K562 (cell line): ENCODE results near the gene SMAP2. TPM values are rescaled to one million over a fixed set of nuclear protein-coding genes. Genes with fewer than 3 reads are reported as not detected.

Experiments used
- ATAC-seq: fragments of 200-7000 bp; cut with Tn5 transposase; 3 replicates; pipeline ENCODE4 v1.9.1; 2020; ENCODE audit warnings: moderate library complexity
- BruUV-seq: library from RNA; stranded (reverse); fragments of 400-500 nt; replicated peaks from 2 replicates; lab custom pipeline; 2021; lab: Mats Ljungman, UMichigan
- CTCF ChIA-PET: fragments of 300-600 bp; formaldehyde crosslinking; extraction: SDS; loops from one replicate; lab custom pipeline; 2021; ENCODE audit warnings: low intra/inter-chr PET ratio; lab: Yijun Ruan, JAX
- POLR2A ChIA-PET: fragments of 300-600, 350-650 bp; sonication (Branson Sonifier 250); formaldehyde crosslinking; extraction: SDS; loops from one replicate; lab custom pipeline; 2021; ENCODE audit warnings: antibody characterized with exemption, inconsistent platforms; lab: Yijun Ruan, JAX
- DNase-seq, 4 experiments: peaks; one replicate each; pipeline versions ENCODE4 v3.0.0 to v3.0.0-alpha.2; 2011 to 2018; ENCODE audit warnings: low spot score in 3 of 4, mixed read lengths in 3 of 4; ENCODE audit errors: extremely low read depth in 1 of 4
- FAIRE-seq: peaks from 2 replicates; lab custom pipeline; 2011; peaks lifted over from hg19 to GRCh38; lab: Jason Lieb, UNC
- H2AFZ ChIP-seq: 2 replicates; pipeline ENCODE4 v1.6.0; 2011; ENCODE audit warnings: low read depth, low read length, control low read depth, inconsistent platforms
- H3K27ac ChIP-seq: fragments of 200-600 bp; 3 replicates; pipeline ENCODE4 v1.8.0; 2011; ENCODE audit warnings: low read depth, mild to moderate bottlenecking, control low read depth, inconsistent platforms, low read length, moderate library complexity, mixed read lengths; ENCODE audit errors: extremely low read depth
- H3K27me3 ChIP-seq, 2 experiments: fragments of 300-600 bp in 1 of 2; 2 replicates in 1 of 2; 3 replicates in 1 of 2; pipeline versions ENCODE4 v1.6.0 to v1.8.0; 2011; ENCODE audit warnings: inconsistent platforms in 2 of 2, low read length in 2 of 2, mild to moderate bottlenecking in 1 of 2, mixed read lengths in 1 of 2, moderate library complexity in 1 of 2; ENCODE audit not compliant: control insufficient read depth in 2 of 2, insufficient read depth in 2 of 2
- H3K36me3 ChIP-seq: fragments of 300-600 bp; 3 replicates; pipeline ENCODE4 v1.8.0; 2011; ENCODE audit warnings: mild to moderate bottlenecking, low read length, inconsistent platforms; ENCODE audit not compliant: control insufficient read depth, insufficient read depth
- H3K4me1 ChIP-seq, 2 experiments: fragments of 200-600 bp in 1 of 2; replicated peaks in 1 of 2; 2 replicates in 1 of 2; 3 replicates in 1 of 2; pipeline versions ENCODE4 v1.5.1 to v1.8.0; 2011; ENCODE audit warnings: inconsistent platforms in 2 of 2, low read length in 2 of 2, mild to moderate bottlenecking in 1 of 2, mixed read lengths in 1 of 2, moderate library complexity in 1 of 2; ENCODE audit not compliant: control insufficient read depth in 2 of 2, insufficient read depth in 2 of 2
- H3K4me2 ChIP-seq: 2 replicates; pipeline ENCODE4 v1.6.1; 2011; ENCODE audit warnings: low read length, control low read depth, inconsistent platforms, mixed read lengths; ENCODE audit not compliant: insufficient read depth
- H3K4me3 ChIP-seq: fragments of 200-600 bp; sonication (generic), shearing (Covaris generic); 2 replicates; pipeline ENCODE4 v1.5.1; 2016; ENCODE audit warnings: control low read depth, inconsistent platforms
- H3K79me2 ChIP-seq: fragments of 200-600 bp; 3 replicates; pipeline ENCODE4 v1.8.0; 2011; ENCODE audit warnings: low read length, inconsistent platforms; ENCODE audit not compliant: control insufficient read depth, insufficient read depth
- H3K9ac ChIP-seq, 2 experiments: 2 replicates each; pipeline versions ENCODE4 v1.6.0 to v1.6.1; 2011; ENCODE audit warnings: low read depth in 2 of 2, low read length in 2 of 2, control low read depth in 1 of 2, inconsistent platforms in 1 of 2, mild to moderate bottlenecking in 1 of 2, mixed read lengths in 1 of 2; ENCODE audit not compliant: insufficient read depth in 1 of 2
- H3K9me1 ChIP-seq: one replicate; pipeline ENCODE4 v1.6.0; 2011; ENCODE audit warnings: inconsistent platforms, mild to moderate bottlenecking, low read length, moderate library complexity; ENCODE audit not compliant: control insufficient read depth, insufficient read depth
- H3K9me3 ChIP-seq: replicated peaks from 2 replicates; pipeline ENCODE4 v1.5.1; 2011; ENCODE audit warnings: low read depth, low read length, inconsistent platforms; ENCODE audit not compliant: control insufficient read depth, insufficient read depth
- H4K20me1 ChIP-seq: replicated peaks from 2 replicates; pipeline ENCODE4 v1.6.1; 2011; ENCODE audit warnings: low read length, inconsistent platforms, mixed read lengths; ENCODE audit not compliant: control insufficient read depth, insufficient read depth
- ATF7 ChIP-seq: fragments of 450-650 bp; IDR thresholded peaks from 2 replicates; pipeline ENCODE4 v1.7.1; 2014; ENCODE audit warnings: mild to moderate bottlenecking, moderate library complexity
- BRF1 ChIP-seq: IDR thresholded peaks from 3 replicates; pipeline ENCODE4 v1.6.1; 2011; ENCODE audit warnings: borderline replicate concordance, mild to moderate bottlenecking; ENCODE audit not compliant: insufficient read length; ENCODE audit errors: extremely low read depth
- CEBPB ChIP-seq: fragments of 450-650 bp; IDR thresholded peaks from 2 replicates; pipeline ENCODE4 v1.6.1; 2016; ENCODE audit warnings: missing genetic modification characterization, missing compliant biosample characterization
- CEBPG ChIP-seq, 3 experiments: fragments of 200-800 bp in 1 of 3; sonication (Bioruptor generic) in 1 of 3; sonication (generic) in 1 of 3; formaldehyde crosslinking in 1 of 3; IDR thresholded peaks in 2 of 3; conservative IDR thresholded peaks in 1 of 3; 2 replicates each; pipeline versions ENCODE4 v1.6.1 to v1.8.0; 2016 to 2022; ENCODE audit warnings: missing compliant biosample characterization in 2 of 3, missing genetic modification characterization in 2 of 3, mild to moderate bottlenecking in 1 of 3, missing genetic modification reagents in 1 of 3
- DPF2 ChIP-seq: fragments of 450-650 bp; IDR thresholded peaks from 2 replicates; pipeline ENCODE4 v1.6.1; 2016
- IRF9 ChIP-seq: fragments of 450-650 bp; IDR thresholded peaks from 2 replicates; pipeline ENCODE4 v1.6.1; 2016; ENCODE audit warnings: missing biosample characterization, missing genetic modification characterization
- LARP7 ChIP-seq: fragments of 450-650 bp; IDR thresholded peaks from 2 replicates; pipeline ENCODE4 v1.6.1; 2016
- U2AF2 ChIP-seq: fragments of 200-400 bp; formaldehyde crosslinking; optimal IDR thresholded peaks from 2 replicates; pipeline ENCODE3; 2017; ENCODE audit warnings: low read depth, mild to moderate bottlenecking, low read length
- WGBS: fragments of 100-300 bp; shearing (Covaris generic); methylation state at CpG from one replicate; pipeline ENCODE4 v1.1.6; 2016; ENCODE audit warnings: low coverage, mixed read lengths; ENCODE audit not compliant: insufficient coverage; ENCODE audit errors: missing lambda C conversion rate; 5-methylcytosine and 5-hydroxymethylcytosine counted together
- in situ Hi-C: fragments of 300-500 bp; cut with MboI; formaldehyde crosslinking; loops from 4 replicates; pipeline ENCODE4 v1.15.0; 2018; ENCODE audit warnings: inconsistent platforms, mixed read lengths
- intact Hi-C: fragments of 100-400 bp; cut with micrococcal nuclease; formaldehyde crosslinking; loops from 2 replicates; pipeline ENCODE4 v1.14.2; 2022
- polyA plus RNA-seq, 8 experiments: library from polyadenylated mRNA; depleted of rRNA in 4 of 8; stranded (reverse) in 5 of 8; unstranded in 3 of 8; fragments of >200 nt; fragmentation: Nextera tagmentation in 2 of 8; fragmentation: Illumina TruSeq in 1 of 8; extraction: Ambion mirVana in 2 of 8; extraction: Trizol in 1 of 8; gene quantifications; 2 replicates each; pipeline versions ENCODE4 v1.2.1 to v1.2.3, GENCODE V29; 2011 to 2014; ENCODE audit warnings: inconsistent platforms in 1 of 8, missing spikeins in 1 of 8
- total RNA-seq, 7 experiments: library from RNA; depleted of rRNA in 6 of 7; stranded (reverse); fragments of >200 nt in 6 of 7; fragmentation: Illumina TruSeq in 2 of 7; extraction: Trizol in 2 of 7; gene quantifications; 2 replicates each; pipeline versions ENCODE4 v1.2.1 to v1.2.3, GENCODE V29; 2011 to 2021; ENCODE audit warnings: low replicate concordance in 1 of 7
- TF ChIP-seq, protein P1 (sequence below), 2 experiments: fragments of 450-650 bp in 1 of 2; sonication (generic) in 1 of 2; formaldehyde crosslinking in 1 of 2; IDR thresholded peaks in 1 of 2; conservative IDR thresholded peaks in 1 of 2; 2 replicates each; pipeline versions ENCODE4 v1.6.1 to v1.8.1; 2016 to 2023; ENCODE audit warnings: mild to moderate bottlenecking in 2 of 2, moderate library complexity in 2 of 2, inconsistent platforms in 1 of 2, missing genetic modification reagents in 1 of 2

Gene SMAP2
- total and polyA plus RNA-seq, 9 of the 15 experiments (the other 6 are each of a cell fraction or from before 2014, with no cell fraction given): 38.7 to 212 (median 94.1) TPM

DNA sequence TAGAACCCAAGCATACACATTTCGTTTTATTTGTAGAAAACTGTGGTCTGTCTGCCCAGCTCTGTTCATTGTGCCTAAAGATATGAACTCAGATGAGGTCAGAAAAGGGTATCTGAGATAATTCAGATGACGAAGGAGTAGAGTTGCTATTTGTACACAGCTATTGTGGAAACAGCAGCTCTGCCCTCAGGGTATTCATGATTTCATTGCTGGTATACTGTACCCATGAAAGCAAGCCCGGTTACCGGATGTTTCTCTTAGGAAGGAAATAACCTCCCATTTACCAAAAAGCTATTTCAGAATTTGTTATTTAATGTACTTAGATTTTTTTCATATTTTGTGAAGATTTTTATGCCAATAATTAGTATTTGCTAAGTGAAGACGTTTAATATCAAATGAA, 37.8 kb downstream of the SMAP2 start:
- Histone ChIP-seq H3K27me3 (no peaks in the 10 kb centered on the region), H3K79me2 (peaks cover 43% of the 10 kb centered on the region), H2AFZ (no peak overlapping the region), H3K36me3 (peaks cover 94% of the 10 kb centered on the region), H3K4me1 (no peaks in the 10 kb centered on the region), H3K9ac (no peak overlapping the region), H3K4me2 (no peak overlapping the region), H3K4me3 (no peak overlapping the region), H3K27ac (no peak overlapping the region), H3K9me1 (no peaks in the 10 kb centered on the region), H4K20me1 (no peaks in the 10 kb centered on the region), H3K9me3 (no peaks in the 10 kb centered on the region)
- in situ Hi-C loops (no loop called here), intact Hi-C loops (no loop called here)
- no TSS peak for BruUV-seq
- TF ChIP-seq DPF2: no peak
- TF ChIP-seq LARP7: no peak
- no peak for TF ChIP-seq BRF1
- WGBS: 92% methylated on average over 5 of the region's 5 CpGs
- ChIA-PET CTCF (interaction anchor here (0.6 kb wide), 1 partner anchor 140 kb away, joined by 3 read pairs; no protein-coding TSS in a partner anchor), POLR2A (interaction anchor here (0.7 to 1.4 kb wide), 4 partner anchors 13 to 230 kb away, joined by 3 to 4 read pairs (median 3); partner anchors contain the start of gene ZFP69B)
- FAIRE-seq: no peak
- no peak for DNase-seq
- no peak for ATAC-seq

DNA sequence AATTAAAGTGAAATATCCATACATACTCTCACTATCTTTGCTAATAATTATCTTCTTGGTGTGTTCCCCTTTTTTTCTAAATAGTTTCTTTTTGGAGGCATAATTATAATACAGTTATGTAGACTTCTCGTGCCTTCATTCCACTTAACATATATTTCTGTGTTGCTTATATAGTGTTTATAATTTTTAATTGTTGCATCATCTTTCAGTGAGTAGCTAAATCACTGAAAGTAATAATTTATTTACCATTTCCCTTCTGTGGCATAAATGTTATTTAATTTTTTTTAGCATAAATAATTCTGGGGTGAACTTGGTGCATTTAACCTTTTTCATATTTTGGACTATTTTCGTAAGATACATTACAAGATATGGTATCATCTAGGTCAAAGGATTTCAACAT, 38.3 kb downstream of the SMAP2 start:
- H3K9me3 ChIP-seq: no peaks in the 10 kb centered on the region
- H3K9me1 ChIP-seq: no peaks in the 10 kb centered on the region
- ChIA-PET CTCF (no interaction called here), POLR2A (interaction anchor here (0.7 to 1.4 kb wide), 4 partner anchors 13 to 229 kb away, joined by 3 to 4 read pairs (median 3); partner anchors contain the start of gene ZFP69B)
- no peak for FAIRE-seq
- intact Hi-C loops: no loop called here
- ATAC-seq: no peak
- H3K36me3 ChIP-seq: peaks cover 94% of the 10 kb centered on the region
- H3K4me2 ChIP-seq: no peak overlapping the region
- no peak overlapping the region for H2AFZ ChIP-seq
- no peak overlapping the region for H3K27ac ChIP-seq
- WGBS: 89% methylated on average over 2 of the region's 2 CpGs
- no TSS peak for BruUV-seq
- DNase-seq: no peak
- no peak overlapping the region for H3K9ac ChIP-seq
- H3K79me2 ChIP-seq: peaks cover 37% of the 10 kb centered on the region
- TF ChIP-seq, protein P1, sequence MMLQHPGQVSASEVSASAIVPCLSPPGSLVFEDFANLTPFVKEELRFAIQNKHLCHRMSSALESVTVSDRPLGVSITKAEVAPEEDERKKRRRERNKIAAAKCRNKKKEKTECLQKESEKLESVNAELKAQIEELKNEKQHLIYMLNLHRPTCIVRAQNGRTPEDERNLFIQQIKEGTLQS (IDR thresholded peaks at IDR 0.05): peak; percentile 84
- TF ChIP-seq, protein P1 (CRISPR knock-in tag; conservative IDR thresholded peaks at IDR 0.05): no peak
- TF ChIP-seq CEBPB (tag) (peak; percentile 46; the same call in 1 of the 2 replicates), U2AF2 (no peak), IRF9 (tag) (peak; percentile 52; the same call in 1 of the 2 replicates), CEBPG (CRISPR knock-in tag; IDR thresholded peaks at IDR 0.05) (no peak), CEBPG (tag; conservative IDR thresholded peaks at IDR 0.05 in 1 of 2, IDR thresholded peaks at IDR 0.05 in 1 of 2) (peak; percentile 65 to 93), ATF7 (no peak)
- in situ Hi-C loops: no loop called here
- no peaks in the 10 kb centered on the region for H3K27me3 ChIP-seq
- no peak overlapping the region for H3K4me3 ChIP-seq
- H4K20me1 ChIP-seq: no peaks in the 10 kb centered on the region
- no peaks in the 10 kb centered on the region for H3K4me1 ChIP-seq
